ENCODE results near the gene NOTUM. TPM values are rescaled to one million over a fixed set of nuclear protein-coding genes. Genes with fewer than 3 reads are reported as not detected.
A peak's percentile ranks its signal among the peaks of the same experiment; 100 is the strongest.

NOTUM gene
- total and polyA plus RNA-seq, 9 of the 15 experiments (the other 6 are each of a cell fraction or from before 2014, with no cell fraction given), result 0.03 to 14.0 (median 4.1) TPM

DNA sequence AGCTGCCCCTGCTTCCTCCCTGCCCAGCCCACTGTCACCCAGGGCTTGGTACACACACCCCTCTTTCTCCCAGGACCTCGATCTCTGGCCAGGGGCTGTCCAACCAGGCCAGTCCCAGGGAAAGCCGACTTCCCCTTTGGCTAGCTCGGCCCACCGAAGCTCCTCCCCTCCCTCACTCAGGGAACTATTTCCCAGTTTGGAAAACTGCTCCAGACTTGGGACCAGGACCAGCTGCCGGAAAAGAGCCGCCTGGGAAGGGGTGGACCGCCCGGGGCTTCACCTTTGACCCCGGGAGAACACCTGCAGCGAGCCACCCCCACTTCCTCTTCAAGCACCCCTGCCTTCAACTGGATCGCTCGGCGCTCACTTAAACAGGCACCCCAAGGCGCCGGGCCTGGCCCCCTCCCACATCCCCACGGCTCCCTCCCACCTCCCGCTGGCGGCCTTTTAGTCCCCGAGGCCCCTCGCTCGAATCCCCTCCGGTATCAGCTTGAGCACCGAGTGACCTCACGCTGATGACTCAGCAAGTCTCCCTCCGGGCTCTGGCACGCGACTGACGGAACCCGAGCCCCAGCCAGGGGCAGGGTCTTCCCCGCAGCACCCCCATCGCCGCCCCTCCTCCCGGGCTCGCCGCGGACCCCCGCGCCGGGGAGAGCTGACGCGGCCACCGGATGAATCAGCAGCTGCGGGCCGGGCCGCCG lies 34.4 kb downstream of the NOTUM start (continued):
- TF ChIP-seq, protein P1, sequence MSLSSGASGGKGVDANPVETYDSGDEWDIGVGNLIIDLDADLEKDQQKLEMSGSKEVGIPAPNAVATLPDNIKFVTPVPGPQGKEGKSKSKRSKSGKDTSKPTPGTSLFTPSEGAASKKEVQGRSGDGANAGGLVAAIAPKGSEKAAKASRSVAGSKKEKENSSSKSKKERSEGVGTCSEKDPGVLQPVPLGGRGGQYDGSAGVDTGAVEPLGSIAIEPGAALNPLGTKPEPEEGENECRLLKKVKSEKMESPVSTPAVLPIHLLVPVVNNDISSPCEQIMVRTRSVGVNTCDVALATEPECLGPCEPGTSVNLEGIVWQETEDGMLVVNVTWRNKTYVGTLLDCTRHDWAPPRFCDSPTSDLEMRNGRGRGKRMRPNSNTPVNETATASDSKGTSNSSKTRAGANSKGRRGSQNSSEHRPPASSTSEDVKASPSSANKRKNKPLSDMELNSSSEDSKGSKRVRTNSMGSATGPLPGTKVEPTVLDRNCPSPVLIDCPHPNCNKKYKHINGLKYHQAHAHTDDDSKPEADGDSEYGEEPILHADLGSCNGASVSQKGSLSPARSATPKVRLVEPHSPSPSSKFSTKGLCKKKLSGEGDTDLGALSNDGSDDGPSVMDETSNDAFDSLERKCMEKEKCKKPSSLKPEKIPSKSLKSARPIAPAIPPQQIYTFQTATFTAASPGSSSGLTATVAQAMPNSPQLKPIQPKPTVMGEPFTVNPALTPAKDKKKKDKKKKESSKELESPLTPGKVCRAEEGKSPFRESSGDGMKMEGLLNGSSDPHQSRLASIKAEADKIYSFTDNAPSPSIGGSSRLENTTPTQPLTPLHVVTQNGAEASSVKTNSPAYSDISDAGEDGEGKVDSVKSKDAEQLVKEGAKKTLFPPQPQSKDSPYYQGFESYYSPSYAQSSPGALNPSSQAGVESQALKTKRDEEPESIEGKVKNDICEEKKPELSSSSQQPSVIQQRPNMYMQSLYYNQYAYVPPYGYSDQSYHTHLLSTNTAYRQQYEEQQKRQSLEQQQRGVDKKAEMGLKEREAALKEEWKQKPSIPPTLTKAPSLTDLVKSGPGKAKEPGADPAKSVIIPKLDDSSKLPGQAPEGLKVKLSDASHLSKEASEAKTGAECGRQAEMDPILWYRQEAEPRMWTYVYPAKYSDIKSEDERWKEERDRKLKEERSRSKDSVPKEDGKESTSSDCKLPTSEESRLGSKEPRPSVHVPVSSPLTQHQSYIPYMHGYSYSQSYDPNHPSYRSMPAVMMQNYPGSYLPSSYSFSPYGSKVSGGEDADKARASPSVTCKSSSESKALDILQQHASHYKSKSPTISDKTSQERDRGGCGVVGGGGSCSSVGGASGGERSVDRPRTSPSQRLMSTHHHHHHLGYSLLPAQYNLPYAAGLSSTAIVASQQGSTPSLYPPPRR (CRISPR knock-in tag; IDR thresholded peaks at IDR 0.05; ENCODE audit: borderline replicate concordance), result no peak
- TF ChIP-seq, protein P2, sequence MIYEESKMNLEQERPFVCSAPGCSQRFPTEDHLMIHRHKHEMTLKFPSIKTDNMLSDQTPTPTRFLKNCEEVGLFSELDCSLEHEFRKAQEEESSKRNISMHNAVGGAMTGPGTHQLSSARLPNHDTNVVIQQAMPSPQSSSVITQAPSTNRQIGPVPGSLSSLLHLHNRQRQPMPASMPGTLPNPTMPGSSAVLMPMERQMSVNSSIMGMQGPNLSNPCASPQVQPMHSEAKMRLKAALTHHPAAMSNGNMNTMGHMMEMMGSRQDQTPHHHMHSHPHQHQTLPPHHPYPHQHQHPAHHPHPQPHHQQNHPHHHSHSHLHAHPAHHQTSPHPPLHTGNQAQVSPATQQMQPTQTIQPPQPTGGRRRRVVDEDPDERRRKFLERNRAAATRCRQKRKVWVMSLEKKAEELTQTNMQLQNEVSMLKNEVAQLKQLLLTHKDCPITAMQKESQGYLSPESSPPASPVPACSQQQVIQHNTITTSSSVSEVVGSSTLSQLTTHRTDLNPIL (CRISPR knock-in tag; IDR thresholded peaks at IDR 0.05), result no peak
- TF ChIP-seq, protein P3, sequence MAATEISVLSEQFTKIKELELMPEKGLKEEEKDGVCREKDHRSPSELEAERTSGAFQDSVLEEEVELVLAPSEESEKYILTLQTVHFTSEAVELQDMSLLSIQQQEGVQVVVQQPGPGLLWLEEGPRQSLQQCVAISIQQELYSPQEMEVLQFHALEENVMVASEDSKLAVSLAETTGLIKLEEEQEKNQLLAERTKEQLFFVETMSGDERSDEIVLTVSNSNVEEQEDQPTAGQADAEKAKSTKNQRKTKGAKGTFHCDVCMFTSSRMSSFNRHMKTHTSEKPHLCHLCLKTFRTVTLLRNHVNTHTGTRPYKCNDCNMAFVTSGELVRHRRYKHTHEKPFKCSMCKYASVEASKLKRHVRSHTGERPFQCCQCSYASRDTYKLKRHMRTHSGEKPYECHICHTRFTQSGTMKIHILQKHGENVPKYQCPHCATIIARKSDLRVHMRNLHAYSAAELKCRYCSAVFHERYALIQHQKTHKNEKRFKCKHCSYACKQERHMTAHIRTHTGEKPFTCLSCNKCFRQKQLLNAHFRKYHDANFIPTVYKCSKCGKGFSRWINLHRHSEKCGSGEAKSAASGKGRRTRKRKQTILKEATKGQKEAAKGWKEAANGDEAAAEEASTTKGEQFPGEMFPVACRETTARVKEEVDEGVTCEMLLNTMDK (IDR thresholded peaks at IDR 0.05; ENCODE audit: borderline replicate concordance, insufficient read depth, low read depth, low read length, poor library complexity, severe bottlenecking), result no peak
- TF ChIP-seq, protein P4, sequence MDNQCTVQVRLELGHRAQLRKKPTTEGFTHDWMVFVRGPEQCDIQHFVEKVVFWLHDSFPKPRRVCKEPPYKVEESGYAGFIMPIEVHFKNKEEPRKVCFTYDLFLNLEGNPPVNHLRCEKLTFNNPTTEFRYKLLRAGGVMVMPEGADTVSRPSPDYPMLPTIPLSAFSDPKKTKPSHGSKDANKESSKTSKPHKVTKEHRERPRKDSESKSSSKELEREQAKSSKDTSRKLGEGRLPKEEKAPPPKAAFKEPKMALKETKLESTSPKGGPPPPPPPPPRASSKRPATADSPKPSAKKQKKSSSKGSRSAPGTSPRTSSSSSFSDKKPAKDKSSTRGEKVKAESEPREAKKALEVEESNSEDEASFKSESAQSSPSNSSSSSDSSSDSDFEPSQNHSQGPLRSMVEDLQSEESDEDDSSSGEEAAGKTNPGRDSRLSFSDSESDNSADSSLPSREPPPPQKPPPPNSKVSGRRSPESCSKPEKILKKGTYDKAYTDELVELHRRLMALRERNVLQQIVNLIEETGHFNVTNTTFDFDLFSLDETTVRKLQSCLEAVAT (IDR thresholded peaks at IDR 0.05), result peak in 1 of 2 experiments; percentile 72; a peak in 1 of 4 replicates
- 0 out of 2 replicates have a peak, but pooled peaks have one; percentile 35 for TF ChIP-seq CREB1 (IDR thresholded peaks at IDR 0.05)
- no peak for TF ChIP-seq CREB1 (CRISPR knock-in tag; IDR thresholded peaks at IDR 0.05)
- TF ChIP-seq ZNF282 (CRISPR knock-in tag; IDR thresholded peaks at IDR 0.05), result no peak
- peak; percentile 51 for TF ChIP-seq PCBP1 (IDR thresholded peaks at IDR 0.05; ENCODE audit: low read depth, low read length, poor library complexity, severe bottlenecking)
- TF ChIP-seq, protein P5, sequence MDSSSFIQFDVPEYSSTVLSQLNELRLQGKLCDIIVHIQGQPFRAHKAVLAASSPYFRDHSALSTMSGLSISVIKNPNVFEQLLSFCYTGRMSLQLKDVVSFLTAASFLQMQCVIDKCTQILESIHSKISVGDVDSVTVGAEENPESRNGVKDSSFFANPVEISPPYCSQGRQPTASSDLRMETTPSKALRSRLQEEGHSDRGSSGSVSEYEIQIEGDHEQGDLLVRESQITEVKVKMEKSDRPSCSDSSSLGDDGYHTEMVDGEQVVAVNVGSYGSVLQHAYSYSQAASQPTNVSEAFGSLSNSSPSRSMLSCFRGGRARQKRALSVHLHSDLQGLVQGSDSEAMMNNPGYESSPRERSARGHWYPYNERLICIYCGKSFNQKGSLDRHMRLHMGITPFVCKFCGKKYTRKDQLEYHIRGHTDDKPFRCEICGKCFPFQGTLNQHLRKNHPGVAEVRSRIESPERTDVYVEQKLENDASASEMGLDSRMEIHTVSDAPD (CRISPR knock-in tag; IDR thresholded peaks at IDR 0.05), result no peak
- TF ChIP-seq, protein P6, sequence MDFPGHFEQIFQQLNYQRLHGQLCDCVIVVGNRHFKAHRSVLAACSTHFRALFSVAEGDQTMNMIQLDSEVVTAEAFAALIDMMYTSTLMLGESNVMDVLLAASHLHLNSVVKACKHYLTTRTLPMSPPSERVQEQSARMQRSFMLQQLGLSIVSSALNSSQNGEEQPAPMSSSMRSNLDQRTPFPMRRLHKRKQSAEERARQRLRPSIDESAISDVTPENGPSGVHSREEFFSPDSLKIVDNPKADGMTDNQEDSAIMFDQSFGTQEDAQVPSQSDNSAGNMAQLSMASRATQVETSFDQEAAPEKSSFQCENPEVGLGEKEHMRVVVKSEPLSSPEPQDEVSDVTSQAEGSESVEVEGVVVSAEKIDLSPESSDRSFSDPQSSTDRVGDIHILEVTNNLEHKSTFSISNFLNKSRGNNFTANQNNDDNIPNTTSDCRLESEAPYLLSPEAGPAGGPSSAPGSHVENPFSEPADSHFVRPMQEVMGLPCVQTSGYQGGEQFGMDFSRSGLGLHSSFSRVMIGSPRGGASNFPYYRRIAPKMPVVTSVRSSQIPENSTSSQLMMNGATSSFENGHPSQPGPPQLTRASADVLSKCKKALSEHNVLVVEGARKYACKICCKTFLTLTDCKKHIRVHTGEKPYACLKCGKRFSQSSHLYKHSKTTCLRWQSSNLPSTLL (IDR thresholded peaks at IDR 0.05), result 0 out of 2 replicates have a peak, but pooled peaks have one; percentile 43
- peak; percentile 73; the same call in 1 of the 2 replicates for TF ChIP-seq NR2C2 (CRISPR knock-in tag; IDR thresholded peaks at IDR 0.05)
- peak; percentile 95 for TF ChIP-seq NR2C2 (tag; IDR thresholded peaks at IDR 0.05)
